Measurements from ENCODE around the gene PRDX2.

Gene PRDX2

GRCh38 chr19:12784871-12785430 lies 16.6 kb downstream of the PRDX2 start:
- peak; percentile 85 for TF ChIP-seq POLR2A (IDR thresholded peaks at IDR 0.05; ENCODE audit: low read length)
- no peak for TF ChIP-seq GATA1 (IDR thresholded peaks at IDR 0.05; ENCODE audit: low read depth, low read length)
- no peak for DNase-seq

GRCh38 chr19:12784394-12784870 lies 17.2 kb downstream of the PRDX2 start:
- TF ChIP-seq GATA1 (IDR thresholded peaks at IDR 0.05; ENCODE audit: low read depth, low read length) (peak; percentile 92), POLR2A (IDR thresholded peaks at IDR 0.05; ENCODE audit: low read length) (peak; percentile 94)
- peak; percentile 95 to 99 for DNase-seq

- peak; percentile 64 to 74 for DNase-seq
- TF ChIP-seq GATA1 (IDR thresholded peaks at IDR 0.05; ENCODE audit: low read depth, low read length) (no peak), POLR2A (IDR thresholded peaks at IDR 0.05; ENCODE audit: low read length) (no peak)
Measured at GRCh38 chr19:12783849-12784393, 17.7 kb downstream of the PRDX2 start.

- DNase-seq = peak; percentile 47 to 67
- TF ChIP-seq POLR2A (IDR thresholded peaks at IDR 0.05; ENCODE audit: low read length) (no peak), GATA1 (IDR thresholded peaks at IDR 0.05; ENCODE audit: low read depth, low read length) (no peak)
Measured at GRCh38 chr19:12783291-12783848, 18.2 kb downstream of the PRDX2 start.

- no peak for TF ChIP-seq GATA1 (IDR thresholded peaks at IDR 0.05; ENCODE audit: low read depth, low read length)
- TF ChIP-seq POLR2A (IDR thresholded peaks at IDR 0.05; ENCODE audit: low read length) = peak; percentile 39
- DNase-seq = peak; percentile 86 to 90
Measured at GRCh38 chr19:12782424-12783290, 18.9 kb downstream of the PRDX2 start.

GRCh38 chr19:12782174-12782423 lies 19.5 kb downstream of the PRDX2 start:
- TF ChIP-seq GATA1 (IDR thresholded peaks at IDR 0.05; ENCODE audit: low read depth, low read length) (no peak), POLR2A (IDR thresholded peaks at IDR 0.05; ENCODE audit: low read length) (peak; percentile 57)

GRCh38 chr19:12779162-12779993 lies 22.2 kb downstream of the PRDX2 start:
- TF ChIP-seq GATA1 (IDR thresholded peaks at IDR 0.05; ENCODE audit: low read depth, low read length) = no peak
- TF ChIP-seq POLR2A (IDR thresholded peaks at IDR 0.05; ENCODE audit: low read length) = no peak

More at GRCh38 chr19:12782174-12782423, 19.5 kb downstream of the PRDX2 start:
- DNase-seq = no peak

GRCh38 chr19:12778905-12779161 lies 22.8 kb downstream of the PRDX2 start:
- TF ChIP-seq POLR2A (IDR thresholded peaks at IDR 0.05; ENCODE audit: low read length) = no peak
- no peak for TF ChIP-seq GATA1 (IDR thresholded peaks at IDR 0.05; ENCODE audit: low read depth, low read length)
- DNase-seq = no peak

More at GRCh38 chr19:12779162-12779993, 22.2 kb downstream of the PRDX2 start:
- DNase-seq = peak; percentile 62 to 68

- peak; percentile 62 to 72 for DNase-seq
- TF ChIP-seq GATA1 (IDR thresholded peaks at IDR 0.05; ENCODE audit: low read depth, low read length) (no peak), POLR2A (IDR thresholded peaks at IDR 0.05; ENCODE audit: low read length) (peak; percentile 36)
Measured at GRCh38 chr19:12778017-12778904, 23.3 kb downstream of the PRDX2 start.

GRCh38 chr19:12777217-12778016 lies 24.2 kb downstream of the PRDX2 start:
- TF ChIP-seq POLR2A (IDR thresholded peaks at IDR 0.05; ENCODE audit: low read length) (peak; percentile 26), GATA1 (IDR thresholded peaks at IDR 0.05; ENCODE audit: low read depth, low read length) (no peak)
- DNase-seq = peak; percentile 82 to 89

- peak in 1 of 2 experiments; percentile 56 for DNase-seq
- no peak for TF ChIP-seq GATA1 (IDR thresholded peaks at IDR 0.05; ENCODE audit: low read depth, low read length)
- TF ChIP-seq POLR2A (IDR thresholded peaks at IDR 0.05; ENCODE audit: low read length) = no peak
Measured at GRCh38 chr19:12774588-12775555, 26.7 kb downstream of the PRDX2 start, which contains the start of gene HOOK2. TSS of gene HOOK2 (minus strand) at chr19:12775552. CDS start at chr19:12775449, 103 bp downstream.
